Lung (tissue), 12 donors: Measurements from ENCODE around the gene NEUROD6. TPM values are rescaled to one million over a fixed set of nuclear protein-coding genes. Genes with fewer than 3 reads are reported as not detected.

Source experiments
- ATAC-seq: fragments of 200-7000 bp; cut with Tn5 transposase; one replicate; pipeline ENCODE4 v1.9.1; 2020; ENCODE audit warnings: moderate number of reproducible peaks; ENCODE audit not compliant: insufficient read depth, low FRiP score
- DNase-seq, 3 donors: peaks; one replicate each; pipeline ENCODE4 v3.0.0-alpha.2; 2013 to 2017
- H3K27ac ChIP-seq, 2 donors: one replicate each; pipeline ENCODE4 v1.5.1; 2013; ENCODE audit warnings: mild to moderate bottlenecking in 2 of 2, moderate library complexity in 2 of 2, control low read depth in 1 of 2, inconsistent platforms in 1 of 2, low read depth in 1 of 2, low read length in 1 of 2
- H3K27me3 ChIP-seq, 3 donors: one replicate each; pipeline ENCODE4 v1.5.1; 2013; ENCODE audit warnings: low read length in 2 of 3; ENCODE audit not compliant: control insufficient read depth in 3 of 3, insufficient read depth in 3 of 3
- H3K36me3 ChIP-seq, 4 donors: one replicate each; pipeline ENCODE4 v1.5.1; 2013; ENCODE audit warnings: low read length in 4 of 4, mild to moderate bottlenecking in 1 of 4, moderate library complexity in 1 of 4; ENCODE audit not compliant: control insufficient read depth in 4 of 4, insufficient read depth in 4 of 4
- H3K4me1 ChIP-seq, 5 donors: one replicate each; pipeline ENCODE4 v1.5.1; 2013; ENCODE audit warnings: low read length in 5 of 5, mild to moderate bottlenecking in 2 of 5, moderate library complexity in 1 of 5; ENCODE audit not compliant: control insufficient read depth in 5 of 5, insufficient read depth in 5 of 5
- H3K4me3 ChIP-seq: one replicate; pipeline ENCODE4 v1.5.1; 2013; ENCODE audit warnings: mild to moderate bottlenecking, control low read depth, moderate library complexity
- H3K9ac ChIP-seq, 2 donors: one replicate each; pipeline ENCODE4 v1.5.1; 2013; ENCODE audit warnings: low read length in 2 of 2, control low read depth in 1 of 2; ENCODE audit not compliant: insufficient read depth in 1 of 2
- H3K9me3 ChIP-seq, 4 donors: one replicate each; pipeline ENCODE4 v1.5.1; 2013; ENCODE audit warnings: low read length in 3 of 4, mild to moderate bottlenecking in 1 of 4, moderate library complexity in 1 of 4; ENCODE audit not compliant: control insufficient read depth in 4 of 4, insufficient read depth in 3 of 4
- WGBS, 2 donors: extraction: QIAGEN DNeasy Blood & Tissue Kit; methylation state at CpG; one replicate each; pipeline ENCODE4 v1.1.7; 2013; 5-methylcytosine and 5-hydroxymethylcytosine counted together
- polyA plus RNA-seq, 2 donors: library from polyadenylated mRNA; stranded (reverse); fragments of 200-250 nt; gene quantifications; one replicate each; pipeline ENCODE4 v1.2.1, GENCODE V29; 2013
- total RNA-seq, 2 donors: library from RNA; depleted of rRNA in 1 of 2; stranded (reverse); fragments of >200 nt in 1 of 2; gene quantifications; one replicate each; pipeline ENCODE4 v1.2.1, GENCODE V29; 2014 to 2021
- TF ChIP-seq, protein P1 (sequence below): IDR thresholded peaks from 2 replicates; pipeline ENCODE4 v1.5.1; 2012; ENCODE audit warnings: mild to moderate bottlenecking; ENCODE audit errors: control extremely low read depth, extremely low read depth
- donor health status: control.
- donor health status: control.
- donor health status: Bipolar disorder and iron deficiency.
- donor health status: healthy.
- donor health status: DM: yes; HTN: yes; CAD: no.

Gene NEUROD6
- total and polyA plus RNA-seq, 4 donors = not detected

GRCh38 chr7:31316876-31317275, 23.6 kb downstream of the NEUROD6 start:
- DNase-seq = no peak
- no peak overlapping the region for H3K27ac ChIP-seq
- peaks cover 0 to 3% (median 0%) of the 10 kb centered on the region in 4 donors for H3K9me3 ChIP-seq
- no peak overlapping the region for H3K9ac ChIP-seq
- no peak for ATAC-seq
- 75 to 84% methylated on average over 2 of the region's 2 CpGs for WGBS, 2 donors
- no peaks in the 10 kb centered on the region for H3K27me3 ChIP-seq
- H3K36me3 ChIP-seq = no peaks in the 10 kb centered on the region
- TF ChIP-seq, protein P1, sequence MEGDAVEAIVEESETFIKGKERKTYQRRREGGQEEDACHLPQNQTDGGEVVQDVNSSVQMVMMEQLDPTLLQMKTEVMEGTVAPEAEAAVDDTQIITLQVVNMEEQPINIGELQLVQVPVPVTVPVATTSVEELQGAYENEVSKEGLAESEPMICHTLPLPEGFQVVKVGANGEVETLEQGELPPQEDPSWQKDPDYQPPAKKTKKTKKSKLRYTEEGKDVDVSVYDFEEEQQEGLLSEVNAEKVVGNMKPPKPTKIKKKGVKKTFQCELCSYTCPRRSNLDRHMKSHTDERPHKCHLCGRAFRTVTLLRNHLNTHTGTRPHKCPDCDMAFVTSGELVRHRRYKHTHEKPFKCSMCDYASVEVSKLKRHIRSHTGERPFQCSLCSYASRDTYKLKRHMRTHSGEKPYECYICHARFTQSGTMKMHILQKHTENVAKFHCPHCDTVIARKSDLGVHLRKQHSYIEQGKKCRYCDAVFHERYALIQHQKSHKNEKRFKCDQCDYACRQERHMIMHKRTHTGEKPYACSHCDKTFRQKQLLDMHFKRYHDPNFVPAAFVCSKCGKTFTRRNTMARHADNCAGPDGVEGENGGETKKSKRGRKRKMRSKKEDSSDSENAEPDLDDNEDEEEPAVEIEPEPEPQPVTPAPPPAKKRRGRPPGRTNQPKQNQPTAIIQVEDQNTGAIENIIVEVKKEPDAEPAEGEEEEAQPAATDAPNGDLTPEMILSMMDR = no peak
- H3K4me1 ChIP-seq = peaks cover 0 to 10% (median 0%) of the 10 kb centered on the region in 5 donors
- H3K4me3 ChIP-seq = no peak overlapping the region

DNA sequence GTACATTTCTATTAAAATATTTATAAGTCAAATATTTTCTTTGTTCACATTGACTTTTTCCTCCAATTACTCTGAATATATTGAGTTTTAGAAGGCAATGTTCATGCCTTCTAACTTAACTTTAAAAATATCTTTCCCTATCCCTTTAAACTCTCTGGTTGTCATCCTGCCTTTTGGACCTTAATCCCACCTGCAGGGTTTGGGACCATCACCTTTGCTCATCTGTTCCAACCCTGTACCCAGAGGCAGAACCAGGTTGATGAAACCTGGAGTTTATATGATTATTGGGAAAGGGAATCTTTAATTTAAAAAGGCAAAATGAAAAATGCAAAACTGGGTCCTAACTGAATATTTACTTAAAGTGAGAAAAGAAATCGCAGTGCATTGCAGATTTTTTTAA, 24.8 kb downstream of the NEUROD6 start:
- 91 to 96% methylated on average over 1 of the region's 1 CpG for WGBS, 2 donors
- Histone ChIP-seq H3K4me1 (peaks cover 0 to 16% (median 2%) of the 10 kb centered on the region in 5 donors), H3K27me3 (no peaks in the 10 kb centered on the region), H3K27ac (no peak overlapping the region), H3K9me3 (peaks cover 0 to 3% (median 0%) of the 10 kb centered on the region in 4 donors), H3K4me3 (no peak overlapping the region), H3K36me3 (no peaks in the 10 kb centered on the region), H3K9ac (no peak overlapping the region)
- TF ChIP-seq, protein P1 = no peak
- ATAC-seq (no peak), DNase-seq (no peak)

- Histone ChIP-seq H3K27me3 (no peaks in the 10 kb centered on the region), H3K4me3 (no peak overlapping the region), H3K36me3 (no peaks in the 10 kb centered on the region), H3K4me1 (peaks cover 0 to 23% (median 2%) of the 10 kb centered on the region in 5 donors), H3K9me3 (peaks cover 0 to 3% (median 0%) of the 10 kb centered on the region in 4 donors), H3K9ac (no peak overlapping the region), H3K27ac (no peak overlapping the region)
- ATAC-seq (no peak), DNase-seq (no peak)
- WGBS, 2 donors = 61 to 73% methylated on average over 4 of the region's 4 CpGs
- TF ChIP-seq, protein P1 = no peak
Measured at GRCh38 chr7:31314781-31315180, 25.7 kb downstream of the NEUROD6 start.

GRCh38 chr7:31312889-31313288, 27.6 kb downstream of the NEUROD6 start:
- H3K4me3 ChIP-seq = no peak overlapping the region
- no peak overlapping the region for H3K27ac ChIP-seq
- 64 to 81% methylated on average over 7 of the region's 7 CpGs for whole genome bisulfite sequencing, 2 donors
- H3K9me3 ChIP-seq = peaks cover 0 to 3% (median 0%) of the 10 kb centered on the region in 4 donors
- no peaks in the 10 kb centered on the region for H3K36me3 ChIP-seq
- H3K4me1 ChIP-seq = peaks cover 0 to 24% (median 2%) of the 10 kb centered on the region in 5 donors
- no peak overlapping the region for H3K9ac ChIP-seq
- peak in 2 of 3 donors; percentile 52 to 77 for DNase-seq
- TF ChIP-seq, protein P1 = no peak
- H3K27me3 ChIP-seq = no peaks in the 10 kb centered on the region
- ATAC-seq = no peak
